Peyer's patch (tissue), 4 donors: ENCODE results near the gene KRTAP15-1.

ENCODE experiments used
- POLR2A ChIP-seq, 2 donors: fragments of 450-650 bp; IDR thresholded peaks; one replicate each; pipeline ENCODE4 v1.5.1; 2017; ENCODE audit warnings: antibody characterized with exemption in 2 of 2, mild to moderate bottlenecking in 2 of 2, moderate library complexity in 2 of 2
- TF ChIP-seq, protein P1 (sequence below), 6 experiments: fragments of 450-650 bp in 4 of 6; fragments of 200-600 bp in 2 of 6; sonication (generic) in 1 of 6; IDR thresholded peaks; one replicate each; pipeline ENCODE4 v1.5.1; 2017 to 2019; ENCODE audit warnings: antibody characterized with exemption in 6 of 6, mild to moderate bottlenecking in 3 of 6, moderate library complexity in 1 of 6

DNA sequence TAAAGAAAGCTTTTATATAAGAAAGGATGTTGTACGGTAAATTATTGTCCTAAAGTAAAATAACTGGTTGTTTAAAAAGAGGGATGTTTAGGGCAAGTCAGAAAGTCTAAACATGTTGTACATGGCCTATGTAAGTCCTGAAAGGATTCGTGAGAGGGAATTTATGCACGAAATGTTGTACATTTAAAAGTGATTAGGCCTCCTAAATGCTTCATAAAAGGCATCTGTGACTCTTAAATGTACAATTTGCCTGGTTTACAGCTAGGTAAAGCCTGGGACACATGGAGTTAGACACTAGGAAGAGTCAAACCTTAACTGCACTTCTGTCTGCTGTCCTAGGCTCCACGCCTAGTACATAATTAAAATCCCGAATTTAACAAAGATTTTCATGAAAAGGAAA, 24.1 kb upstream of the KRTAP15-1 start:
- TF ChIP-seq, protein P1, sequence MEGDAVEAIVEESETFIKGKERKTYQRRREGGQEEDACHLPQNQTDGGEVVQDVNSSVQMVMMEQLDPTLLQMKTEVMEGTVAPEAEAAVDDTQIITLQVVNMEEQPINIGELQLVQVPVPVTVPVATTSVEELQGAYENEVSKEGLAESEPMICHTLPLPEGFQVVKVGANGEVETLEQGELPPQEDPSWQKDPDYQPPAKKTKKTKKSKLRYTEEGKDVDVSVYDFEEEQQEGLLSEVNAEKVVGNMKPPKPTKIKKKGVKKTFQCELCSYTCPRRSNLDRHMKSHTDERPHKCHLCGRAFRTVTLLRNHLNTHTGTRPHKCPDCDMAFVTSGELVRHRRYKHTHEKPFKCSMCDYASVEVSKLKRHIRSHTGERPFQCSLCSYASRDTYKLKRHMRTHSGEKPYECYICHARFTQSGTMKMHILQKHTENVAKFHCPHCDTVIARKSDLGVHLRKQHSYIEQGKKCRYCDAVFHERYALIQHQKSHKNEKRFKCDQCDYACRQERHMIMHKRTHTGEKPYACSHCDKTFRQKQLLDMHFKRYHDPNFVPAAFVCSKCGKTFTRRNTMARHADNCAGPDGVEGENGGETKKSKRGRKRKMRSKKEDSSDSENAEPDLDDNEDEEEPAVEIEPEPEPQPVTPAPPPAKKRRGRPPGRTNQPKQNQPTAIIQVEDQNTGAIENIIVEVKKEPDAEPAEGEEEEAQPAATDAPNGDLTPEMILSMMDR (IDR thresholded peaks at IDR 0.05): no peak
- no peak for TF ChIP-seq POLR2A (IDR thresholded peaks at IDR 0.05)
